T follicular helper cell (primary cell): ENCODE results near the gene CSNK1G2.
A peak's percentile ranks its signal among the peaks of the same experiment; 100 is the strongest.

Experiments used
- DNase-seq: peaks from one replicate; pipeline ENCODE4 v3.0.0-alpha.2; 2020; ENCODE audit warnings: low read depth

The CSNK1G2 gene

GRCh38 chr19:1918975-1919374 lies 22.0 kb upstream of the CSNK1G2 start:
- no peak for DNase-seq

DNA sequence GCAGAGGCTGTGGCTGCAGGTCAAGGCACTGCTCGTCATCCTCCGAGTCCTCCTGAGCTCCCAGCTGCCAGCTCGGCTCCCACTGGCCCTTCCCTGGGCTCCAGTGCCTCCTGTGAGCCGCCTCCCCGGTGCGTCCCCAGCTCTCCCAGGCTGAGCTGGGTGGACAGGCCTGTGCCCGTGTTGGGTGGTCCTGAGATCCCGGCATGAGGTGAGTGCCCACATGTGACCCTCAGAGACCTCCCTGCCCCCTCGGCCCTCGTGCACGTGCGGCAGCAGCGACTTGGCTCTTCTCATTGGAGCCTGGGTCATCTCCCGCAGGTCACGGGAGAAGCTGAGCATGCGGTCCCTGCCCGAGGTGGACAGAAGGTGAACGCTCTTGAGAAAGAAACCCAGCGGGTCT lies 20.3 kb upstream of the CSNK1G2 start:
- DNase-seq, result no peak

- DNase-seq, result no peak
Observed at GRCh38 chr19:1921326-1921725, 19.6 kb upstream of the CSNK1G2 start.

DNA sequence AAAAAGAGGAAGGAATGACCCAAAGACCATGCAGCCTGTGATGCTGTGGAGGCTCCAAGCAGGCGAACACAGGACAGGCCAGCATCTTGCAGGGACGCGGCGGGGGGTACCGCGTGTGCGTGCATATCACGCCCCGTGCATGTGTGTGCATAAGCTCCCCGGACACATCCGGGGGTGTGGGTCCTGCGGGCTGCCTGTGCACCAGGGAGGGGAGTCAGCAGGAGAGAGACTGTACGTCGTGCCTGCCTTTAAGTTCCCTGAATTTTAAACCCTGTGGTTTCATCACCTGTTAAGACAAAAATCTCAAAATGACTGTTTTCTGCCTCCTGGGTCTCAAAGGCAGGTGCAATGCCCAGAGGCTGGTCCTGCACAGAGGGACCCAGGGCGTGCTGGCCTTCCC lies 19.1 kb upstream of the CSNK1G2 start:
- DNase-seq, result no peak

GRCh38 chr19:1922803-1923202 lies 18.2 kb upstream of the CSNK1G2 start:
- no peak for DNase-seq

GRCh38 chr19:1923319-1923718 lies 17.7 kb upstream of the CSNK1G2 start:
- DNase-seq, result no peak

DNA sequence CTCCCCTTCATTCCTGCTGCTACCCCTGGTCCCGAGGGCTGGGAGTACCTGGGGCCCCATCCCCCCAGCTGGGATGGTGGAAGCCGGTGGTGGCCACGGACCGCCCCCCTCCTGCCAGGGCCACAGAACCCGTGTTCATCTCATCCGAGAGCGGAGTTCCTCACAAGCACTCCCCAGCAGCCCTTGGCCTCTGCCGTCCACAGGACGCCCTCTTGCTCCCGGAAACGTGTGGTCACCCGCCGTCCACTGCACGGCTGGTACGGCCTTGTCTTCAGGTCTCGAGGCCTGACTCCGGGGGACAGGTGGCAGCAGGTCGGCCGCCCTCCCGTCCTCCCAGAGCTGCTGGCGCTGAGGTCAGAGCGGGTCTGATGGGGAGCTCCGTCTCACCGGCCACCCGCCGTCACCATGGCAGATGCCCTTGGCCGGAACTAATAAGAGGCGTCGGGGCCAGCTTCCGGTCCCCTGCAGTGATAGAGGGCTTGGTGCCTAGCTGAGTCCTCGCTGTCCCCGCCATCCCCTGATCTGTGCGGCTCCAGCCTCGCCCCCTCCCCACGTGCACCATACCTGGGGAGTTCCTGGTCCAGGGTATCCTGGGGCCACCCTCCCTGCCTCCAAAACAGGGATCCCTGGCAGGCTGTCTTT lies 16.5 kb upstream of the CSNK1G2 start:
- DNase-seq, result no peak

DNA sequence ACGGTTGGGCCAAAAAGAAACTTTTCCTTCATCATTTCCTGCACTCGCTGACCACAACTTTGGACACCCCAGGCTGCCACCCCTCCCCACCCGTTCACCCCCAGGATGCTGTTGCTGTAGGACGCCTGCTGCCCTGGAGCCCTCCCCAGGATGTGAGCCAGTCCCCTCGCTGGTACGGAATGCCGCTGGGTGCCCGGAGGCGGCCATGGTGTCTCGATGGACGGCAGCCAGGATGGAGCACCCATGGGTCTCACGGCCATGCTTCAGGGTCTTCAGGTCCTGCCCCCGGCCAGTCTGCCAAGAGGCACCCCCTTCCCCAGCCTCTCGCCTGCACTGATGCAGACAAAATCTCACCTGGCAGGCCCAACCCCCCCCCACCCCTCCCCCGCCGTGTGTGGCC lies 15.4 kb upstream of the CSNK1G2 start:
- no peak for DNase-seq

- peak; percentile 67 for DNase-seq
Observed at GRCh38 chr19:1929021-1929742, 11.8 kb upstream of the CSNK1G2 start.

DNA sequence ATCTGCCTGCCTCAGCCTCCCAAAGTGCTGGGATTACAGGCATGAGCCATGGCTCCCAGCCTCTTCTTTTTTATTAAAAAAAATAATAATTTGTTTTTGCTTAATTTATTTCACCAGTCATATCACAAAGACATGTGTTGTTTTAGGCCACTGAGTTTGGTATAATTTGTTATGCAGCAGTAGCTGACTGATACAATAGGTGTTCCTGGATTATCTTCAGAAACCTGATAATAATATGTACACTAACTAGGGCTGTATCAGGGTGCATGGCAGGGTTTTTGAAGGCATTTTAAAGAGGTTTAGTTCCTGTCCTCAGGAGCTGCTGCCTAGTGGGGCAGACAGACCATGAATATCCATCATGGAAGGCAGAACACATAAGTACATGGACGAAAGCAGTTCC lies 9.5 kb upstream of the CSNK1G2 start:
- no peak for DNase-seq

GRCh38 chr19:1932395-1932794 lies 8.6 kb upstream of the CSNK1G2 start:
- DNase-seq, result no peak

DNA sequence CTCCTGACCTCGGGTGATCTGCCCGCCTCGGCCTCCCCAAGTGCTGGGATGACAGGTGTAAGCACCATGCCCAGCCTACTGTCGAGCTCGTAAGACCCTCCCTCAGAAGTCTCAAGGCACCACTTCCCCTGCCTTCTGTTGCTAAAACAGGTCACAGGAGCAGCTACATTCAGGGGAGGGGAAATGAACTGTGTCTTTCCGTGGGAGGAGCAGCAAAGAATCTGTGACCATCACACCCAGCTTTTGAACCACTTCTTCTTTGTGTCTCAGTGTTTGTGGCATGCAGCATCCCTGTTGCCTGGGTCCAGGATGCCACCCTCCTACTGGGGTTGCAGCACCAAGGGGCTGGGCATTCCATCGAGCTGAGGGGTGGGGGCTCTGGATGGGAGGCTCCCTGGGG lies 7.7 kb upstream of the CSNK1G2 start:
- DNase-seq, result no peak

- no peak for DNase-seq
Observed at GRCh38 chr19:1933942-1934341, 7.0 kb upstream of the CSNK1G2 start.

GRCh38 chr19:1935484-1936208 lies 5.3 kb upstream of the CSNK1G2 start:
- no peak for DNase-seq

GRCh38 chr19:1936430-1936829 lies 4.5 kb upstream of the CSNK1G2 start:
- DNase-seq, result no peak

DNA sequence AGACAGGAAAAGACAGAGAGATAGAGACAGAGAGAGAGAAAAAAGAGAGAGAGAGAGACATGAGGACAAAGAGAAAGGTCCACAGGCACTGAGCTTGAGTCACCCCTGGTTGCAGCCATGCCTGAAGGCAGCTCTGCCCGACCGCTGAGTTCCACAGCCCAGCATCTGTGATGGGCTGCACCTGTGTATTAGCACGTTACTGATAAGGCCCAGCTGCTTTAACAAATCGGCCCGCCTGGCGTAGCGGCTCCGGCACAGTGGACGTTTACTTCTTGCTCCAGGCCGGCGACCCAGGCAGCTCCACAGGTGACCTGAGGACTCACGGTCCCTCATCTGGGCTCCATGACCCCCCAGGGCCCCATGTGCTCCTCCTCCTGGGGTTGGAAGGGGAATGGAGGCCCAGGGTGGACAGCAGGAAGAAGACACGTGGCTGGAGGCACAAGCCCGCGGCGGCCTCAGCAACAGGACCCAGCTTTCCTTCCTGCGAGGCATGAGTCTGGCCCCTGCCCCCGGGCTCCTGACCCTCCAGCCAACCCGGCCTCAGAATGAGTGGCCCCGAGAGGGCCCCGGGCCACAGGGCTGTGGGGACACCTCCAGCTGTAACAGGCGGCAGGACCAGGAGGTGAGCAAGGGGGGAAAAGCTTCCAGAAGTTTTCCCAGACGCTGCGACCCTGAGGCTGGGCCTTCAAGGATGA lies 3.9 kb upstream of the CSNK1G2 start:
- DNase-seq, result no peak

DNA sequence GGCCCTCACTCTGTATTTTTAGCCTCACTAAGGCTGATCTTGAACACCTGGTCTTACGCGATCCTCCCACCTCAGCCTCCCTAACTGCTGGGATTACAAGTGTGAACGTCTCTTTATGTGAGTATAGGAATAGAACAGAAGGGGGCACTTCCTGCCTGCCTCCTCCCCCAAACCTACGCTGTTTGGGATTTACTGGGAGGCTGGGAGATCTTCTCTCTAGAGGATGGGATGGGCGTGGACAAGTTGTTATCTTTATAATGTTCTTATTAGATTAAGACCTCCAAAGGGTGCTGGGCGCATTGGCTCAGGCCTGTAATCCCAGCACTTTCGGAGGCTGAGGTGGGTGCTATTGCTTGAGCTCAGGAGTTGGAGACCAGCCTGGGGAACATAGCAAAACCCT lies 2.9 kb upstream of the CSNK1G2 start:
- no peak for DNase-seq

DNA sequence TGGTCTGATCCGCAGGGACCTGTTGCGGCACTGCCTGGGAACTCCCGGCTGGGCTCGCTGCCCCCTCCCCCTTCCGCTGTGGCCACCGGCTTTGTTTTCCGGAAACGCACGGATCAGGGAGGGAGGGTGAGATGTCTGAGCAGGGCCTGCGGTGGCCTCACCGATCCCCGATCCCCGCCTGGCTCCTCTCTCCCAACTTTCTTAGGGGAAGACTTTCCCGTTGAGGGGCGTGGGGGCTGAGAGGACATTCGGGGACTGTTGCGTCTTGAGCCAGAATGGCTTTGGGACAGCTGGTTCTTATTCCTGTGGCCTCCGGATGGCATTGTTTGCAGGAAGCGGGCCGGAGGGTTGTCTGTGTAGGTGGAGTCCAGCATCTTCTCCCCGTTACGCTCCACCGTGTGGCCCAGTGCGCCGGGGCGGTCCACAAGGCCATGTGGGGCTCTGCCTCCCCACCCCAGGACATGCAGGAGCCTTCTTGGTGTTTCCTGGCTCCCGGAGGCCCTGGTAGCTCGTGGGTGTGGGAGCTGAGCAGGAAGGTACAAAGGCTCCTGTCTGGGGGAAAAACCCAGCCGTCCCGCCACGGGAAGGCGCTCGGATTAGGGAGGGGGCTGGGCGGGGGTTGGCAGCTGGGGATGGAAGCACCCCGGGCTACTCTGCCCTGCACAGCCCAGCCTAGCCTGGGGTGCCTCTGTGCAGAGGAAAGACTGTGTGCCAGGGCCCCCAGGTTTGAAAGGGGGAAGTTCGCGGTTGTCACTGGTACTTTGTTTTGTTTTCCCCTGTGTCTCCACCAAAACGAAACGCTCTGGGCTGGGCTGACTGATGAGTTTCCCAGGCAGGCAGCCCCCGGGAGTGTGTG lies 1.3 kb downstream of the CSNK1G2 start:
- DNase-seq, result peak; percentile 71

DNA sequence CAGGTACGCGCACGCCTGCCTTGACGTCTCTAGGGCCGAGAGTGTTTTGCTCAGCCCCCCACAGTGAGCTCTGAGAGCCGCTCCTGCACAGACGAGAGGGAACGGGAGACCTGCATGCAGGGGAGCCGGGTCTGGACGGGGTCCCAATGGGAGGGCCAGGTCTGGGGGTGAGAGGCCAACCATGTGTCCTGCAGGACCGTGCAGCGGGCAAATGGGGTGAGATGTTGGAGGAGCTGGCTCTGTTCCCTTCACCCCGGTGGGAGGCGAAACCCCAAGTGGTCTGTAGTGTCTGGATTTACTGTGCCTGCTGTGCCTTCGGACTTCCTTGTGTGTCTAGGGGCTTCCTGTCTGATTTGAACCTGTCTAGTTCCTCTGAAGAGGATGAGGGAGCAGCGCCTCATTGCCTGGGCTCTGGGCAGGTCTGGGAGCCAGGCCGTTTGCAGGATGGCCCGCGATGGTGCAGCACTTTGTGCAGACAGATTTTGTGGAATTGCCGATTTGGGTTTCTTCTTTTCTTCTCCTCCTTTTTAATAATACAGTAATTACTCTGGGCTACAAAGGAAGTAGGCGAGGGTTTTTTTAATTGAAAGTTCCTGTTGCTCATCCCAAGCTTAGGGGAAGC lies 2.1 kb downstream of the CSNK1G2 start:
- DNase-seq, result no peak

GRCh38 chr19:1943661-1944087 lies 2.7 kb downstream of the CSNK1G2 start:
- DNase-seq, result no peak
